HG03565 (cell line): ENCODE data around the gene PARP15.
"Not testable (repeated sequence)": the region's sequence is repeated elsewhere in the genome, so short reads cannot be mapped to it uniquely, and the experiment has no call there.

Source experiments
- ATAC-seq: cut with Tn5 transposase; IDR thresholded peaks from one replicate; pipeline ENCODE4 v1.9.1; 2021; ENCODE audit warnings: mild to moderate bottlenecking, moderate library complexity; ENCODE audit not compliant: unreplicated experiment

PARP15 gene

GRCh38 chr3:122662505-122662904 is 85.1 kb downstream of the PARP15 start:
- no peak for ATAC-seq

GRCh38 chr3:122665226-122665786 is 87.9 kb downstream of the PARP15 start:
- no peak for ATAC-seq

- no peak for ATAC-seq
Measured at GRCh38 chr3:122665881-122666280, 88.4 kb downstream of the PARP15 start.

- ATAC-seq = peak; percentile 63
Measured at GRCh38 chr3:122668930-122669730, 91.7 kb downstream of the PARP15 start.

- ATAC-seq = no peak
Measured at GRCh38 chr3:122671553-122671952, 94.1 kb downstream of the PARP15 start.

- ATAC-seq = no peak
Measured at GRCh38 chr3:122674339-122674738, 96.9 kb downstream of the PARP15 start.

GRCh38 chr3:122676759-122677158 is 99.3 kb downstream of the PARP15 start:
- no peak for ATAC-seq

- ATAC-seq = no peak
Measured at GRCh38 chr3:122677216-122677615, 99.8 kb downstream of the PARP15 start.

GRCh38 chr3:122678506-122678905 is 101.1 kb downstream of the PARP15 start:
- no peak for ATAC-seq

GRCh38 chr3:122679085-122679881 is 101.8 kb downstream of the PARP15 start:
- peak; percentile 34 for ATAC-seq

GRCh38 chr3:122679882-122680474 is 102.5 kb downstream of the PARP15 start:
- no peak for ATAC-seq

GRCh38 chr3:122680475-122681283 is 103.2 kb downstream of the PARP15 start, which contains the start of gene PARP14:
TSS of gene PARP14 (plus strand) at chr3:122680839. CDS start at chr3:122680884, 45 bp downstream.
- no peak for ATAC-seq

- ATAC-seq = no peak
Measured at GRCh38 chr3:122681284-122681973, 104.0 kb downstream of the PARP15 start.

GRCh38 chr3:122681974-122682409 is 104.5 kb downstream of the PARP15 start:
- no peak for ATAC-seq

- ATAC-seq = not testable (repeated sequence)
Measured at GRCh38 chr3:122682778-122683411, 105.4 kb downstream of the PARP15 start.

- ATAC-seq = no peak
Measured at GRCh38 chr3:122687298-122687697, 109.8 kb downstream of the PARP15 start.
